ENCODE data around the gene SCARB1. TPM values are rescaled to one million over a fixed set of nuclear protein-coding genes. Genes with fewer than 3 reads are reported as not detected.

SCARB1 gene
- total and polyA plus RNA-seq, 7 experiments from 2014 or later = 2.2 to 7.1 (median 4.0) TPM

- no peaks in the 10 kb centered on the region for H3K27me3 ChIP-seq (ENCODE audit: control insufficient read depth in 2 of 2, insufficient read depth in 2 of 2, low read length in 2 of 2)
- Mint-ChIP-seq H3K4me1 (peaks cover 8 to 14% (median 12%) of the 10 kb centered on the region in 7 donors), H3K27ac (no peak overlapping the region), H3K9me3 (no peaks in the 10 kb centered on the region), H3K36me3 (no peaks in the 10 kb centered on the region), H3K4me3 (no peak overlapping the region), H3K27me3 (peaks cover 7 to 17% (median 11%) of the 10 kb centered on the region in 5 donors)
- H3K9me3 ChIP-seq (ENCODE audit: control insufficient read depth in 2 of 3, low read length in 3 of 3) = no peaks in the 10 kb centered on the region
- H3K27ac ChIP-seq (ENCODE audit: low read depth, low read length) = no peak overlapping the region
- no peak overlapping the region for H3K4me3 ChIP-seq (ENCODE audit: low read length)
- H3K36me3 ChIP-seq (ENCODE audit: control insufficient read depth in 2 of 3, insufficient read depth in 3 of 3, low read length in 3 of 3) = no peaks in the 10 kb centered on the region
- ChIA-PET POLR2A (no interaction called here), CTCF (no interaction called here)
- peaks cover 0 to 4% of the 10 kb centered on the region in 2 donors for H3K4me1 ChIP-seq (ENCODE audit: control insufficient read depth in 2 of 2, insufficient read depth in 2 of 2, low read length in 2 of 2)
- DNase-seq = no peak
- no peak for ATAC-seq
- intact Hi-C loops (cut with micrococcal nuclease) = no loop called here
Observed at GRCh38 chr12:124871297-124871696, 7.6 kb upstream of the SCARB1 start.

GRCh38 chr12:124870515-124870914 lies 6.9 kb upstream of the SCARB1 start:
- H3K9me3 ChIP-seq (ENCODE audit: control insufficient read depth in 2 of 3, low read length in 3 of 3) = no peaks in the 10 kb centered on the region
- Mint-ChIP-seq H3K9me3 (no peaks in the 10 kb centered on the region), H3K27ac (no peak overlapping the region), H3K27me3 (peaks cover 7 to 17% (median 11%) of the 10 kb centered on the region in 5 donors), H3K4me3 (no peak overlapping the region), H3K4me1 (peaks cover 8 to 14% (median 12%) of the 10 kb centered on the region in 7 donors), H3K36me3 (no peaks in the 10 kb centered on the region)
- intact Hi-C loops (cut with micrococcal nuclease) = no loop called here
- H3K27me3 ChIP-seq (ENCODE audit: control insufficient read depth in 2 of 2, insufficient read depth in 2 of 2, low read length in 2 of 2) = no peaks in the 10 kb centered on the region
- no peak for ATAC-seq
- no peak for DNase-seq
- ChIA-PET POLR2A (no interaction called here), CTCF (no interaction called here)
- peaks cover 0 to 4% of the 10 kb centered on the region in 2 donors for H3K4me1 ChIP-seq (ENCODE audit: control insufficient read depth in 2 of 2, insufficient read depth in 2 of 2, low read length in 2 of 2)
- no peak overlapping the region for H3K27ac ChIP-seq (ENCODE audit: low read depth, low read length)
- no peaks in the 10 kb centered on the region for H3K36me3 ChIP-seq (ENCODE audit: control insufficient read depth in 2 of 3, insufficient read depth in 3 of 3, low read length in 3 of 3)
- no peak overlapping the region for H3K4me3 ChIP-seq (ENCODE audit: low read length)

GRCh38 chr12:124869059-124869665 lies 5.5 kb upstream of the SCARB1 start:
- peaks cover 8 to 16% (median 15%) of the 10 kb centered on the region in 7 donors for H3K4me1 Mint-ChIP-seq
- intact Hi-C loops (cut with micrococcal nuclease) = loop anchor here in 1 of 2 donors (10.0 kb wide), 1 partner anchor 904 kb away; no protein-coding TSS in a partner anchor
- H3K27ac Mint-ChIP-seq = no peak overlapping the region
- Histone ChIP-seq H3K4me1 (ENCODE audit: control insufficient read depth in 2 of 2, insufficient read depth in 2 of 2, low read length in 2 of 2) (peaks cover 0 to 4% of the 10 kb centered on the region in 2 donors), H3K9me3 (ENCODE audit: control insufficient read depth in 2 of 3, low read length in 3 of 3) (no peaks in the 10 kb centered on the region), H3K27me3 (ENCODE audit: control insufficient read depth in 2 of 2, insufficient read depth in 2 of 2, low read length in 2 of 2) (no peaks in the 10 kb centered on the region), H3K4me3 (ENCODE audit: low read length) (no peak overlapping the region), H3K27ac (ENCODE audit: low read depth, low read length) (no peak overlapping the region), H3K36me3 (ENCODE audit: control insufficient read depth in 2 of 3, insufficient read depth in 3 of 3, low read length in 3 of 3) (no peaks in the 10 kb centered on the region)
- ATAC-seq = peak; percentile 77
- ChIA-PET CTCF (no interaction called here), POLR2A (no interaction called here)
- H3K9me3 Mint-ChIP-seq = no peaks in the 10 kb centered on the region
- peaks cover 7 to 11% (median 10%) of the 10 kb centered on the region in 5 donors for H3K27me3 Mint-ChIP-seq
- no peak for DNase-seq
- H3K4me3 Mint-ChIP-seq = peak overlapping the region in 9 of 10 donors; percentile 11 to 72 (median 56)
- H3K36me3 Mint-ChIP-seq = no peaks in the 10 kb centered on the region

- no peaks in the 10 kb centered on the region for H3K9me3 Mint-ChIP-seq
- ChIA-PET CTCF (interaction anchor here (0.8 kb wide), 1 partner anchor 11 kb away, joined by 3 read pairs; no protein-coding TSS in a partner anchor), POLR2A (no interaction called here)
- Histone ChIP-seq H3K36me3 (ENCODE audit: control insufficient read depth in 2 of 3, insufficient read depth in 3 of 3, low read length in 3 of 3) (no peaks in the 10 kb centered on the region), H3K27ac (ENCODE audit: low read depth, low read length) (no peak overlapping the region), H3K27me3 (ENCODE audit: control insufficient read depth in 2 of 2, insufficient read depth in 2 of 2, low read length in 2 of 2) (no peaks in the 10 kb centered on the region), H3K4me1 (ENCODE audit: control insufficient read depth in 2 of 2, insufficient read depth in 2 of 2, low read length in 2 of 2) (peaks cover 0 to 4% of the 10 kb centered on the region in 2 donors), H3K4me3 (ENCODE audit: low read length) (no peak overlapping the region), H3K9me3 (ENCODE audit: control insufficient read depth in 2 of 3, low read length in 3 of 3) (no peaks in the 10 kb centered on the region)
- H3K36me3 Mint-ChIP-seq = no peaks in the 10 kb centered on the region
- intact Hi-C loops (cut with micrococcal nuclease) = loop anchor here in 1 of 2 donors (10.0 kb wide), 1 partner anchor 904 kb away; no protein-coding TSS in a partner anchor
- ATAC-seq (no peak), DNase-seq (no peak)
- H3K4me1 Mint-ChIP-seq = peaks cover 8 to 19% (median 18%) of the 10 kb centered on the region in 7 donors
- H3K27me3 Mint-ChIP-seq = peaks cover 7 to 11% (median 10%) of the 10 kb centered on the region in 5 donors
- no peak overlapping the region for H3K27ac Mint-ChIP-seq
- peak overlapping the region in 5 of 10 donors; percentile 52 to 71 (median 61) for H3K4me3 Mint-ChIP-seq
Observed at GRCh38 chr12:124868252-124869058, 4.8 kb upstream of the SCARB1 start.

GRCh38 chr12:124867401-124867930 lies 3.8 kb upstream of the SCARB1 start:
- DNase-seq = no peak
- Mint-ChIP-seq H3K36me3 (no peaks in the 10 kb centered on the region), H3K9me3 (no peaks in the 10 kb centered on the region), H3K4me1 (peaks cover 13 to 25% (median 23%) of the 10 kb centered on the region in 7 donors), H3K27ac (peak overlapping the region in 2 of 9 donors; percentile 8 to 21), H3K27me3 (peaks cover 7 to 14% (median 11%) of the 10 kb centered on the region in 5 donors), H3K4me3 (peak overlapping the region in 1 of 10 donors; percentile 12)
- intact Hi-C loops (cut with micrococcal nuclease) = loop anchor here in 1 of 2 donors (10.0 kb wide), 1 partner anchor 903 kb away; no protein-coding TSS in a partner anchor
- Histone ChIP-seq H3K27me3 (ENCODE audit: control insufficient read depth in 2 of 2, insufficient read depth in 2 of 2, low read length in 2 of 2) (no peaks in the 10 kb centered on the region), H3K4me1 (ENCODE audit: control insufficient read depth in 2 of 2, insufficient read depth in 2 of 2, low read length in 2 of 2) (peaks cover 0 to 4% of the 10 kb centered on the region in 2 donors), H3K9me3 (ENCODE audit: control insufficient read depth in 2 of 3, low read length in 3 of 3) (no peaks in the 10 kb centered on the region), H3K36me3 (ENCODE audit: control insufficient read depth in 2 of 3, insufficient read depth in 3 of 3, low read length in 3 of 3) (no peaks in the 10 kb centered on the region), H3K4me3 (ENCODE audit: low read length) (no peak overlapping the region), H3K27ac (ENCODE audit: low read depth, low read length) (no peak overlapping the region)
- ATAC-seq = no peak
- ChIA-PET CTCF (no interaction called here), POLR2A (no interaction called here)

GRCh38 chr12:124866883-124867400 lies 3.3 kb upstream of the SCARB1 start:
- ChIA-PET CTCF (no interaction called here), POLR2A (interaction anchor here (0.6 kb wide), 1 partner anchor 195 kb away, joined by 4 read pairs; no protein-coding TSS in a partner anchor)
- H3K27me3 ChIP-seq (ENCODE audit: control insufficient read depth in 2 of 2, insufficient read depth in 2 of 2, low read length in 2 of 2) = no peaks in the 10 kb centered on the region
- intact Hi-C loops (cut with micrococcal nuclease) = loop anchor here in 1 of 2 donors (10.0 kb wide), 1 partner anchor 902 kb away; no protein-coding TSS in a partner anchor
- DNase-seq = no peak
- Mint-ChIP-seq H3K27me3 (peaks cover 7 to 14% (median 11%) of the 10 kb centered on the region in 5 donors), H3K4me1 (peaks cover 14 to 28% (median 23%) of the 10 kb centered on the region in 7 donors), H3K27ac (no peak overlapping the region), H3K36me3 (no peaks in the 10 kb centered on the region), H3K9me3 (no peaks in the 10 kb centered on the region), H3K4me3 (peak overlapping the region in 1 of 10 donors; percentile 2)
- ATAC-seq = no peak
- no peaks in the 10 kb centered on the region for H3K9me3 ChIP-seq (ENCODE audit: control insufficient read depth in 2 of 3, low read length in 3 of 3)
- H3K27ac ChIP-seq (ENCODE audit: low read depth, low read length) = no peak overlapping the region
- H3K4me3 ChIP-seq (ENCODE audit: low read length) = no peak overlapping the region
- H3K36me3 ChIP-seq (ENCODE audit: control insufficient read depth in 2 of 3, insufficient read depth in 3 of 3, low read length in 3 of 3) = no peaks in the 10 kb centered on the region
- peaks cover 0 to 4% of the 10 kb centered on the region in 2 donors for H3K4me1 ChIP-seq (ENCODE audit: control insufficient read depth in 2 of 2, insufficient read depth in 2 of 2, low read length in 2 of 2)
